ENCODE data around the gene PSTK.

PSTK gene

GRCh38 chr10:122980209-122981065, at the start of gene PSTK:
Gene PSTK, plus strand, starts transcription at chr10:122980401. Its CDS starts 79 bp downstream, at chr10:122980480.
- peak; percentile 98 for DNase-seq (ENCODE audit: low spot score)

GRCh38 chr10:122931088-122931906, 48.9 kb upstream of the PSTK start:
- no peak for DNase-seq (ENCODE audit: low spot score)

GRCh38 chr10:122939133-122939855, 40.9 kb upstream of the PSTK start:
- DNase-seq (ENCODE audit: low spot score) = no peak

GRCh38 chr10:122939856-122940543, 40.2 kb upstream of the PSTK start:
- no peak for DNase-seq (ENCODE audit: low spot score)

- DNase-seq (ENCODE audit: low spot score) = no peak
Observed at GRCh38 chr10:122949296-122949695, 30.9 kb upstream of the PSTK start.

- DNase-seq (ENCODE audit: low spot score) = peak; percentile 99
Observed at GRCh38 chr10:122953902-122954730, 26.1 kb upstream of the PSTK start, which contains the start of gene C10orf88. Gene C10orf88, minus strand, starts transcription at chr10:122954227. Its CDS starts 49 bp downstream, at chr10:122954178.

- no peak for DNase-seq (ENCODE audit: low spot score)
Observed at GRCh38 chr10:122954731-122955050, 25.5 kb upstream of the PSTK start.

- no peak for DNase-seq (ENCODE audit: low spot score)
Observed at GRCh38 chr10:122955892-122956291, 24.3 kb upstream of the PSTK start.

GRCh38 chr10:122957474-122957873, 22.7 kb upstream of the PSTK start:
- no peak for DNase-seq (ENCODE audit: low spot score)

GRCh38 chr10:122962405-122962804, 17.8 kb upstream of the PSTK start:
- DNase-seq (ENCODE audit: low spot score) = no peak

- DNase-seq (ENCODE audit: low spot score) = no peak
Observed at GRCh38 chr10:122966879-122967278, 13.3 kb upstream of the PSTK start.

- DNase-seq (ENCODE audit: low spot score) = no peak
Observed at GRCh38 chr10:122968698-122969097, 11.5 kb upstream of the PSTK start.

- DNase-seq (ENCODE audit: low spot score) = no peak
Observed at GRCh38 chr10:122974023-122974422, 6.2 kb upstream of the PSTK start.

GRCh38 chr10:122974543-122975064, 5.6 kb upstream of the PSTK start:
- DNase-seq (ENCODE audit: low spot score) = no peak

GRCh38 chr10:122981066-122981464, 864 bp downstream of the PSTK start:
- peak; percentile 49 for DNase-seq (ENCODE audit: low spot score)

- no peak for DNase-seq (ENCODE audit: low spot score)
Observed at GRCh38 chr10:122983898-122984297, 3.7 kb downstream of the PSTK start.

- DNase-seq (ENCODE audit: low spot score) = no peak
Observed at GRCh38 chr10:122984708-122985107, 4.5 kb downstream of the PSTK start.

GRCh38 chr10:122986335-122986734, 6.1 kb downstream of the PSTK start:
- DNase-seq (ENCODE audit: low spot score) = peak; percentile 51

GRCh38 chr10:122988501-122988900, 8.3 kb downstream of the PSTK start:
- DNase-seq (ENCODE audit: low spot score) = no peak

GRCh38 chr10:122990278-122990677, 10.1 kb downstream of the PSTK start:
- no peak for DNase-seq (ENCODE audit: low spot score)

Measured in AG08396 (cell line).